ENCODE data around the gene PEX11B.

DNA sequence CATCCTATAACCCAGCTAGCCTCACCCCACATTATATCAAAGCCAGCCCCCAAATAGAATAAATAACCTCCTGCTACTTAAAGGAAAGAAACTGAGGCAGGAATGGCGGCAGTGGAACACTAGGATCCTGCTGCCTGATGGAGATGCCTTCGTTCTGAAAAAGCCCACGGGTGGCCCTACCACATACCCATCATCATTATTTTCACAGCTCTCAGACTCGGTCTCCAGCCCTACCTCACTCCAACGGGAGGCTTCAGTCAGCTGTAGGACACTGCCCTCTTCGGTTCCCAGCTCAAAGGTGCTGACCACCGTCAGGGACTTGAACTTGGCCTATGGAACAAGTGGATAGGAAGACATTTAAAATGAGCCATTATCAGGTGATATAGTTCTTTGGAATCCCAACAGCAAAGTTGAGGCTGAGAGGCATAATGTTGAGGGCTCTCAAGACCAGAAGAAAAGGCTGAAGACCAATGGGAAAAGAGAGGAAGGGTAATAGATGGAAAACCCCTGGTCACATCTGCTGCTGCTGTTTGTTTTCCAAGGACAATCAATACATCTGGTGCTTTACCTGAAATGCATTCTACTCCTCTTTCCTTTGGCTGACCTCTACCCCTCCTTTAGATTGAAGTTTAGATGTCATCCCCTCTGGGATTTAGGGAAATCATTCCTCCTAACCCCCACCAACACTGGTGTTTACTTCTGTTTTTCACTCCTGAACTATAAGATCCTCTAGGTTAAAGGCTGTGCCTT is 25.0 kb downstream of the PEX11B start:
- TF ChIP-seq, protein P1, sequence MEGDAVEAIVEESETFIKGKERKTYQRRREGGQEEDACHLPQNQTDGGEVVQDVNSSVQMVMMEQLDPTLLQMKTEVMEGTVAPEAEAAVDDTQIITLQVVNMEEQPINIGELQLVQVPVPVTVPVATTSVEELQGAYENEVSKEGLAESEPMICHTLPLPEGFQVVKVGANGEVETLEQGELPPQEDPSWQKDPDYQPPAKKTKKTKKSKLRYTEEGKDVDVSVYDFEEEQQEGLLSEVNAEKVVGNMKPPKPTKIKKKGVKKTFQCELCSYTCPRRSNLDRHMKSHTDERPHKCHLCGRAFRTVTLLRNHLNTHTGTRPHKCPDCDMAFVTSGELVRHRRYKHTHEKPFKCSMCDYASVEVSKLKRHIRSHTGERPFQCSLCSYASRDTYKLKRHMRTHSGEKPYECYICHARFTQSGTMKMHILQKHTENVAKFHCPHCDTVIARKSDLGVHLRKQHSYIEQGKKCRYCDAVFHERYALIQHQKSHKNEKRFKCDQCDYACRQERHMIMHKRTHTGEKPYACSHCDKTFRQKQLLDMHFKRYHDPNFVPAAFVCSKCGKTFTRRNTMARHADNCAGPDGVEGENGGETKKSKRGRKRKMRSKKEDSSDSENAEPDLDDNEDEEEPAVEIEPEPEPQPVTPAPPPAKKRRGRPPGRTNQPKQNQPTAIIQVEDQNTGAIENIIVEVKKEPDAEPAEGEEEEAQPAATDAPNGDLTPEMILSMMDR (IDR thresholded peaks at IDR 0.05), result no peak
- TF ChIP-seq EP300 (IDR thresholded peaks at IDR 0.05), result no peak
